Ishikawa (cell line): ENCODE data around the gene TMEM129.

ENCODE experiments used
- CEBPB ChIP-seq: IDR thresholded peaks from 2 replicates; pipeline ENCODE4 v1.6.1; 2012
- CREB1 ChIP-seq: IDR thresholded peaks from 2 replicates; pipeline ENCODE4 v1.6.1; 2012; ENCODE audit warnings: low read depth
- EGR1 ChIP-seq: IDR thresholded peaks from 2 replicates; pipeline ENCODE4 v1.6.1; 2012
- EP300 ChIP-seq: IDR thresholded peaks from 2 replicates; pipeline ENCODE4 v1.6.1; 2012; ENCODE audit warnings: borderline replicate concordance
- FOXM1 ChIP-seq: IDR thresholded peaks from 2 replicates; pipeline ENCODE4 v1.6.1; 2012; ENCODE audit warnings: low read depth, borderline replicate concordance
- RAD21 ChIP-seq: IDR thresholded peaks from 2 replicates; pipeline ENCODE4 v1.6.1; 2012; ENCODE audit warnings: low read depth
- TAF1 ChIP-seq: IDR thresholded peaks from 2 replicates; pipeline ENCODE4 v1.6.1; 2012; ENCODE audit warnings: low read depth, mild to moderate bottlenecking
- TCF12 ChIP-seq: IDR thresholded peaks from 2 replicates; pipeline ENCODE4 v1.6.1; 2012; ENCODE audit warnings: low read depth
- TEAD4 ChIP-seq: IDR thresholded peaks from 2 replicates; pipeline ENCODE4 v1.6.1; 2012
- YY1 ChIP-seq: IDR thresholded peaks from 2 replicates; pipeline ENCODE4 v1.6.1; 2012; ENCODE audit warnings: low read depth
- TF ChIP-seq, protein P1 (sequence below): IDR thresholded peaks from 2 replicates; pipeline ENCODE4 v1.6.1; 2012; ENCODE audit warnings: low read depth, mild to moderate bottlenecking
- TF ChIP-seq, protein P2 (sequence below): IDR thresholded peaks from 2 replicates; pipeline ENCODE4 v1.6.1; 2012
- TF ChIP-seq, protein P3 (sequence below): IDR thresholded peaks from 2 replicates; pipeline ENCODE4 v1.6.1; 2012

DNA sequence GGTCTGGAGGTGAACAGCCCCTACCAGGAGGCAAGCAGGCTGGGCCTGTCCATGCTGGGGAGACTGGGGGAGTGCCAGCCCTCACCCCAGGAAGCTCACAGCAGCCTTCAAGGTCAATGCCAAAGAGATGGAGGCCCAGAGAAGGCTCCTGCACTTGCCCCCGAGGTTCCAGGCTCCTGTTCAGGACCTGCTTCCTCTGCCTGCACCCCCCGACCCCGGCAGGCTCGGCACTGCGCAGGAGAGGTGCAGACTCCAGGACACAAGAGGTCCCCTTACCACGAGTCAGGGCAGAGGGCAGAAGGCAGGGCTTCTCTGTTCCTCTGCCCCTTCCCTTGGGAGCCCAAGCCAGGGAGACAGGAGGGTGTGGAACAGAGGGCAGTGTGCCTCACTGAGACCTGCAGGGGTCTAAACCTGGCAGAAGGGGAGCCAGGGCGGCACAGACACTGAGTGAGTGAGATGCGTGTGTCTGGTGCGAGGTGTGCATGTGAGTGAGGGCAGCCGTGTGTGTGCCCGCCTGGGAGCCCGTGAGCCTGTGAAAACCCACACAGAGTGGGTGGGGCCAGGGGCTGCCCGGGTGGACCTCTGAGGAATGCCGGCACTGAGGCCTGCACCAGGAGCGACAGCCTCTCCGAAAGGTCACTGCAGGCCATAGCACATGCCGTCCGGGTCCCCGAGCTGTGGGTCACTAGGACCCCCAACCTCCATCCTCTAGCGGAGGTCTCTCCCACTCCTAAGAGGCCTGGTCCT, 41.3 kb upstream of the TMEM129 start:
- no peak for TF ChIP-seq EP300
- no peak for TF ChIP-seq RAD21
- TF ChIP-seq, protein P1, sequence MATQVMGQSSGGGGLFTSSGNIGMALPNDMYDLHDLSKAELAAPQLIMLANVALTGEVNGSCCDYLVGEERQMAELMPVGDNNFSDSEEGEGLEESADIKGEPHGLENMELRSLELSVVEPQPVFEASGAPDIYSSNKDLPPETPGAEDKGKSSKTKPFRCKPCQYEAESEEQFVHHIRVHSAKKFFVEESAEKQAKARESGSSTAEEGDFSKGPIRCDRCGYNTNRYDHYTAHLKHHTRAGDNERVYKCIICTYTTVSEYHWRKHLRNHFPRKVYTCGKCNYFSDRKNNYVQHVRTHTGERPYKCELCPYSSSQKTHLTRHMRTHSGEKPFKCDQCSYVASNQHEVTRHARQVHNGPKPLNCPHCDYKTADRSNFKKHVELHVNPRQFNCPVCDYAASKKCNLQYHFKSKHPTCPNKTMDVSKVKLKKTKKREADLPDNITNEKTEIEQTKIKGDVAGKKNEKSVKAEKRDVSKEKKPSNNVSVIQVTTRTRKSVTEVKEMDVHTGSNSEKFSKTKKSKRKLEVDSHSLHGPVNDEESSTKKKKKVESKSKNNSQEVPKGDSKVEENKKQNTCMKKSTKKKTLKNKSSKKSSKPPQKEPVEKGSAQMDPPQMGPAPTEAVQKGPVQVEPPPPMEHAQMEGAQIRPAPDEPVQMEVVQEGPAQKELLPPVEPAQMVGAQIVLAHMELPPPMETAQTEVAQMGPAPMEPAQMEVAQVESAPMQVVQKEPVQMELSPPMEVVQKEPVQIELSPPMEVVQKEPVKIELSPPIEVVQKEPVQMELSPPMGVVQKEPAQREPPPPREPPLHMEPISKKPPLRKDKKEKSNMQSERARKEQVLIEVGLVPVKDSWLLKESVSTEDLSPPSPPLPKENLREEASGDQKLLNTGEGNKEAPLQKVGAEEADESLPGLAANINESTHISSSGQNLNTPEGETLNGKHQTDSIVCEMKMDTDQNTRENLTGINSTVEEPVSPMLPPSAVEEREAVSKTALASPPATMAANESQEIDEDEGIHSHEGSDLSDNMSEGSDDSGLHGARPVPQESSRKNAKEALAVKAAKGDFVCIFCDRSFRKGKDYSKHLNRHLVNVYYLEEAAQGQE: no peak
- no peak for TF ChIP-seq CEBPB
- TF ChIP-seq TEAD4: no peak
- TF ChIP-seq YY1: no peak
- no peak for TF ChIP-seq TCF12
- TF ChIP-seq, protein P2, sequence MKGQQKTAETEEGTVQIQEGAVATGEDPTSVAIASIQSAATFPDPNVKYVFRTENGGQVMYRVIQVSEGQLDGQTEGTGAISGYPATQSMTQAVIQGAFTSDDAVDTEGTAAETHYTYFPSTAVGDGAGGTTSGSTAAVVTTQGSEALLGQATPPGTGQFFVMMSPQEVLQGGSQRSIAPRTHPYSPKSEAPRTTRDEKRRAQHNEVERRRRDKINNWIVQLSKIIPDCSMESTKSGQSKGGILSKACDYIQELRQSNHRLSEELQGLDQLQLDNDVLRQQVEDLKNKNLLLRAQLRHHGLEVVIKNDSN: no peak
- TF ChIP-seq, protein P3, sequence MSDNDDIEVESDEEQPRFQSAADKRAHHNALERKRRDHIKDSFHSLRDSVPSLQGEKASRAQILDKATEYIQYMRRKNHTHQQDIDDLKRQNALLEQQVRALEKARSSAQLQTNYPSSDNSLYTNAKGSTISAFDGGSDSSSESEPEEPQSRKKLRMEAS: no peak
- no peak for TF ChIP-seq CREB1
- TF ChIP-seq FOXM1: no peak
- TF ChIP-seq TAF1: no peak
- no peak for TF ChIP-seq EGR1
